IPS DF 6.9 (cell line): Measurements from ENCODE around the gene ARHGAP26.

ENCODE experiments used
- DNase-seq: peaks from one replicate; pipeline ENCODE4 v3.0.0-alpha.2; 2013; ENCODE audit warnings: low read depth, low spot score
- H3K27ac ChIP-seq: one replicate; pipeline ENCODE4 v1.5.1; 2013; ENCODE audit warnings: low read length, control low read depth
- H3K27me3 ChIP-seq: 2 replicates; pipeline ENCODE4 v1.6.1; 2013; ENCODE audit warnings: mild to moderate bottlenecking, low read length; ENCODE audit not compliant: control insufficient read depth, insufficient read depth
- H3K36me3 ChIP-seq: 2 replicates; pipeline ENCODE4 v1.6.1; 2013; ENCODE audit warnings: low read length; ENCODE audit not compliant: control insufficient read depth, insufficient read depth
- H3K4me1 ChIP-seq: 2 replicates; pipeline ENCODE4 v1.6.1; 2013; ENCODE audit warnings: low read length; ENCODE audit not compliant: control insufficient read depth, insufficient read depth
- H3K4me3 ChIP-seq: 2 replicates; pipeline ENCODE4 v1.5.1; 2013; ENCODE audit warnings: mild to moderate bottlenecking, low read length
- H3K9me3 ChIP-seq: 2 replicates; pipeline ENCODE4 v1.6.1; 2013; ENCODE audit warnings: low read length, inconsistent platforms; ENCODE audit not compliant: control insufficient read depth, insufficient read depth
- WGBS: extraction: QIAGEN DNeasy Blood & Tissue Kit; methylation state at CpG from one replicate; pipeline ENCODE4 v1.1.7; 2013; ENCODE audit warnings: mixed read lengths, missing lambda C conversion rate; ENCODE audit not compliant: insufficient read length, insufficient coverage; 5-methylcytosine and 5-hydroxymethylcytosine counted together

The ARHGAP26 gene

GRCh38 chr5:142749321-142749720, 20.9 kb upstream of the ARHGAP26 start:
- Histone ChIP-seq H3K9me3 (no peaks in the 10 kb centered on the region), H3K4me1 (no peaks in the 10 kb centered on the region), H3K36me3 (no peaks in the 10 kb centered on the region), H3K27ac (no peak overlapping the region), H3K27me3 (no peaks in the 10 kb centered on the region), H3K4me3 (no peak overlapping the region)
- no CpG with 5 or more reads among the region's 3 CpGs for WGBS
- no peak for DNase-seq

GRCh38 chr5:142753116-142753631, 17.0 kb upstream of the ARHGAP26 start:
- no peak overlapping the region for H3K27ac ChIP-seq
- no peaks in the 10 kb centered on the region for H3K4me1 ChIP-seq
- WGBS, result no CpG with 5 or more reads among the region's 3 CpGs
- DNase-seq, result no peak
- H3K36me3 ChIP-seq, result no peaks in the 10 kb centered on the region
- H3K27me3 ChIP-seq, result no peaks in the 10 kb centered on the region
- H3K4me3 ChIP-seq, result no peak overlapping the region
- no peaks in the 10 kb centered on the region for H3K9me3 ChIP-seq

DNA sequence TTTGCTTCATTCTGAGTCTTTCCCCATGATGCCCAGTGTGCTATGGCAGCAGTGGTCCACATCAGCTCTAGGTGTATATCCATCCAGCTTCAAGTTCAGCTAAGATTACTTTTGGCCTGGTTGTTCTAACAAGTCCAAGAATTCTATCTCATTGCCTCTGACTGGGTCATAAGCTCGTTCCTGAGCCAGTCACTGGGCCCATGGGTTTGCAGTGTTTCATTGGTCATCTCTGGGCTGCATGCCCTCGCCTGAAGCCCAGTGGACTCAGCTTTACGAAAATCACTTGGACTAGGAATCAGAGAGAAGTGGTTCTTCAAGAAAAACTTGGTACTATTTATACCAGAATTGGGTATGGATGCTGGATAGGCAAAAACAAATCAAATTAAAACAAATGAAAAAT, 16.1 kb upstream of the ARHGAP26 start:
- DNase-seq, result no peak
- H3K9me3 ChIP-seq, result no peaks in the 10 kb centered on the region
- H3K36me3 ChIP-seq, result no peaks in the 10 kb centered on the region
- WGBS, result no CpG with 5 or more reads among the region's 3 CpGs
- H3K27me3 ChIP-seq, result no peaks in the 10 kb centered on the region
- H3K27ac ChIP-seq, result no peak overlapping the region
- H3K4me1 ChIP-seq, result no peaks in the 10 kb centered on the region
- no peak overlapping the region for H3K4me3 ChIP-seq

DNA sequence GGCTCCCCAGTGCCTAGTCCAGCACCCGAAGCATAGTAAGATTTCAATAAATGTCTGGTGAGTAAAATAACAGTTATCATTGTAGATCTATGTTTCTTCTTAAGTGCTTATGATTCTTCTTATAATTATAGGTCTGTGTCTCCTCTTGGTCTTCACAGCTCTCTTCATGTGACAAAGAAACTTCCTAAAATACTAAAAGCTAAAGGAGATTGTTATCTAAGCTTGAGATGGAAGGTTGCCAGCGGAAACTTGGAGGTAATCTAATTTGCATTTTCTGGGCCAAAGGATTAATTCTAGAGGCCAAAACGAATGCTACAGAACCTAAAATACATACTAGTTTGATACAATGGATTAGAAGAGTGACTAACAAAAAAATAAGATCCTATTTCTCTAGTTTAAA, 13.6 kb upstream of the ARHGAP26 start:
- H3K4me3 ChIP-seq, result no peak overlapping the region
- no peak overlapping the region for H3K27ac ChIP-seq
- no peak for DNase-seq
- H3K9me3 ChIP-seq, result no peaks in the 10 kb centered on the region
- no peaks in the 10 kb centered on the region for H3K4me1 ChIP-seq
- no peaks in the 10 kb centered on the region for H3K27me3 ChIP-seq
- H3K36me3 ChIP-seq, result no peaks in the 10 kb centered on the region
- WGBS, result no CpG with 5 or more reads among the region's 3 CpGs

GRCh38 chr5:142757564-142757963, 12.6 kb upstream of the ARHGAP26 start:
- Histone ChIP-seq H3K27me3 (no peaks in the 10 kb centered on the region), H3K4me1 (no peaks in the 10 kb centered on the region), H3K27ac (no peak overlapping the region), H3K4me3 (no peak overlapping the region), H3K36me3 (no peaks in the 10 kb centered on the region), H3K9me3 (no peaks in the 10 kb centered on the region)
- WGBS, result no CpG with 5 or more reads among the region's 4 CpGs
- DNase-seq, result no peak

DNA sequence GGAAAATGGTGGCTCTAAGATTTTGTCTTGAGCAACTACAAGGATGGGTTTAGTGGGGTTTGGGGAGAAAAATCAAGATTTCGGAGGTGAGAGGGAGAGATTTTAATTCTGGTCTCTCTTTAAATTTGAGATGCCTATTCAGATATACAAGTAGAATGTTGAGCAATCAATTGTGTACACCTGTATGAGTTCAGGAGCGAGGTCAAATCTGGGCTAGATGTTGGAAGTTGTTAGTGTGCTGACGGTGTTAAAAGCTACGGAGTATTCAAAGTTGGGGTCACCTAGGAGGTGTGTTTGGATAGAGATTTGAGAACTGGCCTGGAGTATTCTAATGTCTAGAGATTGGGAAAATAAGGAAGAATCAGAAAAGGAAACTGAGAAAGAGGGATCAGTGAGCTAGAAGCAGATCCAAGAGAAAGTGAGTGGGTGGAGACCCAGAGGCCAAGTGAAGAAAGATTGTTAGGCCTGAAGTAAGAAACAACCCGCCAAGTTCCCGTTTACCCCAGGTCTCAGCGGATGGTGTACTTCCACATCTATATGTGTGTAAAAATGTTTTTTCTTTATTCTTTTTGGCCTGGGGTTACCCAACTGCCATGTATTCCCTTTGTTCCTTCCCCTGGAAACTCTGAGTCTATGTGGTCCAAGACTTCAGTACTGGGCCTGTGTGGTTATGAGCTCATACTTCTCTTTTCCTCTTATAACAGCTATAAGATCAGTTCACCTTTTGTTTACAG, 11.9 kb upstream of the ARHGAP26 start:
- no CpG with 5 or more reads among the region's 7 CpGs for WGBS
- no peak for DNase-seq
- Histone ChIP-seq H3K27ac (no peak overlapping the region), H3K4me3 (no peak overlapping the region), H3K4me1 (no peaks in the 10 kb centered on the region), H3K36me3 (no peaks in the 10 kb centered on the region), H3K27me3 (no peaks in the 10 kb centered on the region), H3K9me3 (no peaks in the 10 kb centered on the region)

GRCh38 chr5:142758796-142759145, 11.4 kb upstream of the ARHGAP26 start:
- WGBS, result no CpG with 5 or more reads among the region's 1 CpG
- H3K27ac ChIP-seq, result no peak overlapping the region
- no peaks in the 10 kb centered on the region for H3K4me1 ChIP-seq
- H3K9me3 ChIP-seq, result no peaks in the 10 kb centered on the region
- DNase-seq, result no peak
- H3K36me3 ChIP-seq, result no peaks in the 10 kb centered on the region
- no peak overlapping the region for H3K4me3 ChIP-seq
- no peaks in the 10 kb centered on the region for H3K27me3 ChIP-seq

DNA sequence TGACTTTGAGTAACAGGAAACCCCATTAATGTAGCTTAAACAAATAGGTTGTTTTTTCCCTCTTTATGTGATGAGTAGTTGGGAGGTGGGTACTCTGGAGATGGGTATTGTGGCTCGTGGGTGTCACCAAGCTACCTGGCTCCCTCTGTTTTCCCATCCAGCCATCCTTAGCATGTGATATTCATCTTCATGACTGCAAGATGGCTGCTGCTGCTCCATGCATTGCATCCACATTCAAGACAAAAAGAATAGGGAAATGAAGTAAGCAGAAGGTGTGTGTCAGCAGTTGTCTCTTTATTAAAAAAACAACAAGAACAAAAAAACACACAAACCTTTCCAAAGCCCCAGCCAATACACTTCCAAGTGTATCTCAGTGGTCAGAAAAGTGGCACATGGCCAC, 6.5 kb upstream of the ARHGAP26 start:
- no peak overlapping the region for H3K27ac ChIP-seq
- no peak overlapping the region for H3K4me3 ChIP-seq
- H3K36me3 ChIP-seq, result no peaks in the 10 kb centered on the region
- no peak for DNase-seq
- no peaks in the 10 kb centered on the region for H3K9me3 ChIP-seq
- H3K27me3 ChIP-seq, result no peaks in the 10 kb centered on the region
- H3K4me1 ChIP-seq, result no peaks in the 10 kb centered on the region
- no CpG with 5 or more reads among the region's 1 CpG for WGBS

- Histone ChIP-seq H3K27ac (no peak overlapping the region), H3K36me3 (no peaks in the 10 kb centered on the region), H3K27me3 (no peaks in the 10 kb centered on the region), H3K4me1 (0 out of 2 replicates have a peak, but pooled peaks cover 2% of the 10 kb centered on the region), H3K4me3 (no peak overlapping the region), H3K9me3 (no peaks in the 10 kb centered on the region)
- no peak for DNase-seq
- no CpG with 5 or more reads among the region's 3 CpGs for WGBS
These were observed 3.0 kb upstream of the ARHGAP26 start for GRCh38 chr5:142767178-142767577.

DNA sequence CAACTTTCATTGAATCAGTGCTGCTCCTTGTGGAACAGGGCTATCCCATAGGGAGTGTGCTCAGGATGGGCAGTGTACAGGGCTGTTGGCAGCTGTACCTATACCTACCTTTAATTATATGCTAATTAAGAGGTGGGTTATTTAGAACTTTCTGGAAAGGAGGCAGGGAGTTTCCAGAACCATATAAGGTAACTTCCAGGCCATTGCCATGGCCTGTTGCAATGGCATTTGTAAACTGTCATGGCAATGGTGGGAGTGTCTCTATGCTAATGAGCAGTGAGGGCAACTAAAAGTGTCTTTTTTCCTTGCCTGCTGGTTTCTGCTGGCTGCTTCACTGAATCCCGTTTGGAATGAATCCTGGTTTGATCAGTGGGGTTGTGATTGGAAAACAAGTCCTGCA, 2.3 kb upstream of the ARHGAP26 start:
- H3K27me3 ChIP-seq, result no peaks in the 10 kb centered on the region
- no peak overlapping the region for H3K4me3 ChIP-seq
- H3K27ac ChIP-seq, result no peak overlapping the region
- H3K36me3 ChIP-seq, result no peaks in the 10 kb centered on the region
- 0 out of 2 replicates have a peak, but pooled peaks cover 2% of the 10 kb centered on the region for H3K4me1 ChIP-seq
- no CpG with 5 or more reads among the region's 1 CpG for WGBS
- DNase-seq, result no peak
- no peaks in the 10 kb centered on the region for H3K9me3 ChIP-seq

- H3K27ac ChIP-seq, result no peak overlapping the region
- DNase-seq, result no peak
- H3K9me3 ChIP-seq, result no peaks in the 10 kb centered on the region
- 0 out of 2 replicates have a peak, but pooled peaks cover 2% of the 10 kb centered on the region for H3K4me1 ChIP-seq
- no peaks in the 10 kb centered on the region for H3K36me3 ChIP-seq
- no peaks in the 10 kb centered on the region for H3K27me3 ChIP-seq
- peak overlapping the region; percentile 72; the same call in 1 of the 2 replicates for H3K4me3 ChIP-seq
- WGBS, result no CpG with 5 or more reads among the region's 15 CpGs
These were observed 855 bp upstream of the ARHGAP26 start for GRCh38 chr5:142769251-142769792.
